ENCODE data around the gene COP1. TPM values are rescaled to one million over a fixed set of nuclear protein-coding genes. Genes with fewer than 3 reads are reported as not detected.

The COP1 gene
- total and polyA plus RNA-seq, 2 donors (not counting 3 experiments of a cell fraction or from before 2014, with no cell fraction given), result 16.5 to 40.9 TPM

DNA sequence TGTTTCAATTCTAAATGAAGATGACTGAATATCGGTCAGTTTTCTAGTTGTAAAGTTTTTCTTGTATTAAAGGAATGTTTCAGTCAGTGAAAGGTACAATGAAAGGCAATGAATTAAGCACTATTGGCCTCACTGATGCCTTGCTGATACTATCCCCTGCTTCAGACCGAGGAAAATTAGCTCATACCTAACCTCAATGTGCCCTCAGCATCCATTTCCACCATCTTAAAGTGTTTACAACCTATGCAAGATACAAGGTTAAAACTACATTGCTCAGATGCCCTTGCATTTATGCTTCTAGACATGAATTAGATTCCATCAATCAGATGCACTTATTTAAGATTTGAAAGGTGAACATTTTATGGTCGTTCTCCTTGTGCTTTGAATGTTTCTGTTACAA, 184.5 kb downstream of the COP1 start:
- TF ChIP-seq MYC (IDR thresholded peaks at IDR 0.05; ENCODE audit: low read depth, low read length) (no peak), EZH2 (IDR thresholded peaks at IDR 0.05; ENCODE audit: borderline replicate concordance, low read depth, low read length, severe bottlenecking) (no peak), GATA2 (IDR thresholded peaks at IDR 0.05; ENCODE audit: insufficient read depth, insufficient read length, low read depth, low read length) (no peak), FOS (IDR thresholded peaks at IDR 0.05; ENCODE audit: borderline replicate concordance, insufficient read depth, low read length) (no peak)
- TF ChIP-seq, protein P1, sequence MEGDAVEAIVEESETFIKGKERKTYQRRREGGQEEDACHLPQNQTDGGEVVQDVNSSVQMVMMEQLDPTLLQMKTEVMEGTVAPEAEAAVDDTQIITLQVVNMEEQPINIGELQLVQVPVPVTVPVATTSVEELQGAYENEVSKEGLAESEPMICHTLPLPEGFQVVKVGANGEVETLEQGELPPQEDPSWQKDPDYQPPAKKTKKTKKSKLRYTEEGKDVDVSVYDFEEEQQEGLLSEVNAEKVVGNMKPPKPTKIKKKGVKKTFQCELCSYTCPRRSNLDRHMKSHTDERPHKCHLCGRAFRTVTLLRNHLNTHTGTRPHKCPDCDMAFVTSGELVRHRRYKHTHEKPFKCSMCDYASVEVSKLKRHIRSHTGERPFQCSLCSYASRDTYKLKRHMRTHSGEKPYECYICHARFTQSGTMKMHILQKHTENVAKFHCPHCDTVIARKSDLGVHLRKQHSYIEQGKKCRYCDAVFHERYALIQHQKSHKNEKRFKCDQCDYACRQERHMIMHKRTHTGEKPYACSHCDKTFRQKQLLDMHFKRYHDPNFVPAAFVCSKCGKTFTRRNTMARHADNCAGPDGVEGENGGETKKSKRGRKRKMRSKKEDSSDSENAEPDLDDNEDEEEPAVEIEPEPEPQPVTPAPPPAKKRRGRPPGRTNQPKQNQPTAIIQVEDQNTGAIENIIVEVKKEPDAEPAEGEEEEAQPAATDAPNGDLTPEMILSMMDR (IDR thresholded peaks at IDR 0.05; ENCODE audit: extremely low read depth in 1 of 2, insufficient read depth in 1 of 2, low read depth in 1 of 2, low read length in 2 of 2), result no peak
- TF ChIP-seq, protein P2, sequence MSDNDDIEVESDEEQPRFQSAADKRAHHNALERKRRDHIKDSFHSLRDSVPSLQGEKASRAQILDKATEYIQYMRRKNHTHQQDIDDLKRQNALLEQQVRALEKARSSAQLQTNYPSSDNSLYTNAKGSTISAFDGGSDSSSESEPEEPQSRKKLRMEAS (IDR thresholded peaks at IDR 0.05; ENCODE audit: insufficient read depth, insufficient read length), result no peak
- no peaks in the 10 kb centered on the region for H3K9me1 ChIP-seq (replicated peaks; ENCODE audit: control insufficient read depth, extremely low read depth, insufficient read depth, low read length)
- H4K20me1 ChIP-seq (replicated peaks; ENCODE audit: control insufficient read depth, extremely low read depth, insufficient read depth, low read length), result no peaks in the 10 kb centered on the region
- FAIRE-seq (no peak), DNase-seq (ENCODE audit: low read depth, low spot score) (no peak)
- ChIA-PET POLR2A (no interaction called here), CTCF (interaction anchor here (0.9 to 1.1 kb wide), 3 partner anchors 9 to 280 kb away, joined by 3 to 4 read pairs (median 3); no protein-coding TSS in a partner anchor)
- H3K27ac ChIP-seq (ENCODE audit: insufficient read depth, low read depth, low read length), result no peak overlapping the region
- no peak overlapping the region for H2AFZ ChIP-seq (ENCODE audit: low read depth, low read length)
- no TSS peak for BruUV-seq (replicated peaks)
- no peaks in the 10 kb centered on the region for H3K4me1 ChIP-seq (ENCODE audit: control insufficient read depth, extremely low read depth, insufficient read depth, low read length)
- no peak overlapping the region for H3K9ac ChIP-seq (replicated peaks; ENCODE audit: extremely low read depth, insufficient read depth, low read length)
- no peaks in the 10 kb centered on the region for H3K27me3 ChIP-seq (ENCODE audit: control insufficient read depth in 2 of 2, insufficient read depth in 2 of 2, low read length in 2 of 2)
- peaks cover 2% of the 10 kb centered on the region in 2 experiments for H3K36me3 ChIP-seq (ENCODE audit: control insufficient read depth in 2 of 2, extremely low read depth in 1 of 2, insufficient read depth in 2 of 2, low read length in 2 of 2)
- dilution Hi-C loops (cut with MboI; ENCODE audit: extremely low pct_ligation_motif_present, low sequenced_read_pairs), result no loop called here
- H3K4me2 ChIP-seq (ENCODE audit: insufficient read depth, low read length), result no peak overlapping the region
- intact Hi-C loops (cut with micrococcal nuclease), result no loop called here
- H3K9me3 ChIP-seq (replicated peaks; ENCODE audit: control insufficient read depth, insufficient read depth, low read length), result no peaks in the 10 kb centered on the region
- H3K4me3 ChIP-seq (replicated peaks in 1 of 3; ENCODE audit: insufficient read depth in 1 of 3, low read depth in 1 of 3, low read length in 3 of 3), result no peak overlapping the region
- H3K79me2 ChIP-seq (ENCODE audit: control insufficient read depth, insufficient read depth, low read length), result no peaks in the 10 kb centered on the region

Measured in endothelial cell of umbilical vein (primary cell).